ENCODE results near the gene TSKS.

TSKS gene

DNA sequence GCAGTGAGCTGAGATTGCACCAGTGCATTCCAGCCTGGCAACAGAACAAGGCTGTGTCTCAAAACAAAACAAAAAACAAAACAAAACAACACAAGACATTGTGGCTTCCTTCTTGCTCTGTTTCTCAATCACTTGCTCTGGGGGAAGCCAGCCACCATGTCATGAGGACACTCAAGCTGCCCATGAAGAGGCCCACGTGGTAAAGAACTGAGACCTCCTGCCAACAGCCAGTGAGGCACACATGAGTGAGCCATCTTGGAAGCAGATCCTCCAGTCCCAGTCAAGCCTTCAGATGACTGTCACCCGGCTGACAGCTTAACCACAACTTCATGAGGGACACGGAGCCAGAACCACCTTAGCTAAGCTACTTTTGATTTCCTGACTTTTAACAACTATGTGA, 47.0 kb downstream of the TSKS start:
- no peak for DNase-seq (ENCODE audit: low read depth)

DNA sequence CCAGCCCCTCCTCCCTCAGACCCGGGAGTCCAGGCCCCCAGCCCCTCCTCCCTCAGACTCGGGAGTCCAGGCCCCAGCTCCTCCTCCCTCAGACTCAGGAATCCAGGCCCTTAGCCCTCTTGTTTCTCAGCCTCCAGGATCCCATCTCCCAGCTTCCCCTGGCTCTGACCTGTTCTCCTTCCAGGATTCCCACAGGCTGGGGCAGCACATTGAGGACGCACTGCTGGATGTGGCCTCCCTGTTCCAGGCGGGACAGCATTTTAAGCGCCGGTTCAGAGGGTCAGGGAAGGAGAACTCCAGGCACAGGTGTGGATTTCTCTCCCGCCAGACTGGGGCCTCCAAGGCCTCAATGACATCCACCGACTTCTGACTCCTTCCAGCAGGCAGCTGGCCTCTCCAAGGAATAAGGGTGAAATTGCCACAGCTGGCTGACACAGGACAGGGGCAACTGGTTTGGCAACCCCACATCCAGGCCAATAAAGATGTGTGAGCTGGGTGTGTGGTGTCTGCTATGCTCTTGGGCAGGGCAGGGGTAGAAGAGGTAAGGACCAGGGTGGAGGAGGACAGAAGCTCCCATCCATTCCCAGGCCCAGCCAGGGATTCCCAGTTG, 49.8 kb downstream of the TSKS start:
- no peak for DNase-seq (ENCODE audit: low read depth)

DNA sequence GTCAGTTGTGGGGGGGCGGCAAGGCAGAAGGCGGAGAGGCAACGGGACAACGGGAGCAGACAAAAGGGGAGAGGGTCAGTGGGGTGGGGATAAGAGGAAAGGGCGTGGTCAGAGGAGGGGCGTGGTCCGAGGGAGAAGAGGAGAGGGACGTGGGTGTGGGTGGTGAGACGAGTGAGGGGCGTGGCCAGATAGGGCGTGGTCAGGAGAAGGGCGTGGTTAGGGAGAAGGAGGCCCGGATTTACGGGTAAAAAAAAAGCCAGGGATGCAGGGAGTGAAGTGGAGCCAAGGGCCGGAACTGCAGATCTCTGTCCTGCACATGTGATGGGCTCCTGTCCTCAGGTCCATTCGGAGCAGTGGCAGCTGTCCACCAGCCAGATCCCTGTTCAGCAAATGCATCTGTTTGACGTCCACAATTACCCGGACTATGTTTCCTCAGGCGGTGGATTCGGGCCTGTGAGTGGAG, 50.7 kb downstream of the TSKS start:
- DNase-seq (ENCODE audit: low read depth) = no peak

DNA sequence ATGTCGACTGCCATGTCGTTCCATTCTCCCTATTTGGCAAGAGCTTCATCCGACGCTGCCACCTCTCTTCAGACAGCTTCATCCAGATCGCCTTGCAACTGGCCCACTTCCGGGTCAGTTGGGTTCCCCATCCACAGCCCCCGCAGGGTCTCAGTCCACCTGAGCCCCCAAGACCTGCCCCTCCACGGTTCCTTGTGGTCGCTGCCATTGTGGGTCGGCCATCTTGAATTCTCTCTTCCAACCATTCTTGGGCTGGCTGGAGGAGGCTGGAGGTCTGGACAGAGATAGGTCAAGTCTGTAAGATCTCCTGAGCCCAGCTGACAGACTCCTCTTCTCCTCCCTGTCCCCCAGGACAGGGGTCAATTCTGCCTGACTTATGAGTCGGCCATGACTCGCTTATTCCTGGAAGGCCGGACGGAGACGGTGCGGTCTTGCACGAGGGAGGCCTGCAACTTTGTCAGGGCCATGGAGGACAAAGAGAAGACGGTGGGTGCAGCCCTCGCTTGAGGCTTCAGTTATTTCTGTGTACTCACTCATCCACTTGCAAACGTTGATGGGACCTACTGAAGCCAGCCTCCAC, 52.6 kb downstream of the TSKS start:
- no peak for DNase-seq (ENCODE audit: low read depth)

DNA sequence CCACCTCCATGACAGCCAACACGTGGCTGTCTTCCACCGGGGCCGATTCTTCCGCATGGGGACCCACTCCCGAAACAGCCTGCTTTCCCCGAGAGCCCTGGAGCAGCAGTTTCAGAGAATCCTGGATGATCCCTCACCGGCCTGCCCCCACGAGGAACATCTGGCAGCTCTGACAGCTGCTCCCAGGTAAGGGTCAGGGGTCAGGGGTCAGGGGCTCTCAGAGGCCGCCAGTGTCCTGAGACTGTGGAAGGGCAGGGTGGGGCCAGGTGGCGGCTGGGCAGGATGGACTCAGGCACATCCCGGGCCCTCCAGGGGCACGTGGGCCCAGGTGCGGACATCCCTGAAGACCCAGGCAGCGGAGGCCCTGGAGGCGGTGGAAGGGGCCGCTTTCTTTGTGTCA, 57.2 kb downstream of the TSKS start:
- DNase-seq (ENCODE audit: low read depth) = no peak

DNA sequence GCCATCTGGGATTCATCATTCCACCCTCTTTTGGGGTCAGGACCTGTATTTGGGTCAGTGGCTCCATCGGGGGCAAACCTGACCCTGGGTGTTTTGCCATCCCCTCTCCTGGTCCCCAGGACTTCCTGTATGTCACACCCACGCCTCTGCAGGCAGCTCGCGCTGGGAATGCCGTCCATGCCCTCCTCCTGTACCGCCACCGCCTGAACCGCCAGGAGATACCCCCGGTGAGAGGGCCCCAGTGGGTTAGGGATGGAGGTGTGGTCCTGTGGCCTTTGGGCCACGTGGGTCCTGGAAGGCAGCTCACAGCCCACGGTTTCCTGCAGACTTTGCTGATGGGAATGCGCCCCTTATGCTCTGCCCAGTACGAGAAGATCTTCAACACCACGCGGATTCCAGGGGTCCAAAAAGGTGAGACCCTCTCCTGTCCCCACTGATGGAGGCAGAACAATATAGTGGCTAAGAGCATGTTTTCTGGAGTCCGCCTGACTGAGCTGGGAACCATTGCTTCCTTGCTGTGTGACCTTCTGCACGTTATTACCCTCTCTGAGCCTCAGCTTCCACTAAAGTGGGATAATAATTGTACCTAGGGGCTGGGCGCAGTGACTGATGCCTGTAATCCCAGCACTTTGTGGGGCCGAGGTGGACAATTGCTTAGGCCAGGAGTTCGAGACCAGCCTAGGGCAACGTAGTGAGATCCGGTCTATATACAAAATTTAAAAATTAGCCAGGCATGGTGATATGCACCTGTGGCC, 58.0 kb downstream of the TSKS start:
- no peak for DNase-seq (ENCODE audit: low read depth)

DNA sequence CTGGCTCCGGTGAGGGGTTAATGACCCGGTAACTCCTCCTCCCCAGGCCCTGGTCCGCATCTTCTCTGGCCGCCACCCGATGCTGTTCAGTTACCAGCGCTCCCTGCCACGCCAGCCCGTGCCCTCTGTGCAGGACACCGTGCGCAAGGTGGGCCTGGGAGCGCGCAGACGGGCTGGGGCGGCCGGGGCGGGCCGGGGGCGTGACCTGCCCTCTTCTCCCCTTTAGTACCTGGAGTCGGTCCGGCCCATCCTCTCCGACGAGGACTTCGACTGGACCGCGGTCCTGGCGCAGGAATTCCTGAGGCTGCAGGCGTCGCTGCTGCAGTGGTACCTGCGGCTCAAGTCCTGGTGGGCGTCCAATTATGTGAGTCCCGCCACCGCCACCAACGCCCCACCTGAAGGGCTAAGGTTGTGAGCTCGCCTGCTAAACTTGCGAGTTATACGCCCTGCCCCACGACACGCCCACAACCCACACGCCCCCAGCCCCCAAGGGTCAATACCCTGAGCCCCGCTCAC, 61.8 kb downstream of the TSKS start:
- no peak for DNase-seq (ENCODE audit: low read depth)

DNA sequence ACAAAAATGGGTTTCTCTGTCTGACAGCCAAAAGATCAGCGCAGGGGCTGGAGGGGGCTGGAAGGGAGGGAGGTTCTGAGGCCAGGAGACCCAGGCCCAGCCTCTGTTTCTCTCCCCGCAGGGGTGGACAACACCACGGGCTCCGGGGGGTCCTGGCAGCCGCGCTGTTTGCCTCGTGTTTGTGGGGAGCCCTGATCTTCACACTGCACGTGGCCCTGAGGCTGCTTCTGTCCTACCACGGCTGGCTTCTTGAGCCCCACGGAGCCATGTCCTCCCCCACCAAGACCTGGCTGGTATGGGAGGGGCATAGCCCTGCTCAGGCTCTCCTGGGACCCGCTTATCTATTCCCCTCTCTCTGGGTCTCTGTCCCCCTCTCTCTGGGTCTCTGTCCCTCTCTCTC, 62.5 kb downstream of the TSKS start:
- DNase-seq (ENCODE audit: low read depth) = no peak

DNA sequence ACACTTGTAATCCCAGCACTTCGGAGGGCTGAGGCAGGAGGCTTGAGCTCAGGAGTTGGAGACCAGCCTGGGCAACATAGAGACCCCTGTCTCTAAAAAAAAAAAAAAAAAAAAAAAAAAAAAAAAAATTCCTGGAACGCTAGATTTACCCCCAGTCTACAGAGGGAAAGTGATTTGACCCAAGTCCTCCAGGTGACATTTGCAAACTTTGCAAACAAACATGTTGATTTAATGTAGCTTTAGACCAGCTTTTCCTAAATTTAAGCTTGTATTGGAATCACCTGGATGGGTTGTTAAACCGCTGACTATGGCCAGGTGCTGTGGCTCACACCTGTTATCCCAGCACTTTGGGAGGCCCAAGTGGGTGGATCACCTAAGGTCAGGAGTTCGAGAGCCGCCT, 63.7 kb downstream of the TSKS start:
- no peak for DNase-seq (ENCODE audit: low read depth)

DNA sequence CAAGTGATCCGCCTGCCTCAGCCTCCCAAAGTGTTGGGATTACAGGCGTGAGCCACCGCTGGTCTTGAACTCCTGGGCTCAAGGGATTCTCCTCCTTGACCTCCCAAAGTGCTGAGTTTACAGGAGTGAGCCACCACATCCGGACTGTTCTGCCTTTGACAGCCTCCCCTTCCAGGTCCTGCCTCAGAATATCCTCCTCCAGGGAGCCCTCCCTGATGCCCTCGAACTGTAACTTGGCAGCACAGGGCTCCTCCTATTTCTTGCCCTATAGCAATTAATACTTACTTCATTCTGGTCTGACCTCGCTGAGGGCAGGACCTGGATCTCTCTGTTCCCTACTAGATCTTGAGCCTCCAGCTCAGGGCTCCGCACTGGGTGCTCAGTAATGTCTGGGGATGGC, 66.2 kb downstream of the TSKS start:
- DNase-seq (ENCODE audit: low read depth) = no peak

DNA sequence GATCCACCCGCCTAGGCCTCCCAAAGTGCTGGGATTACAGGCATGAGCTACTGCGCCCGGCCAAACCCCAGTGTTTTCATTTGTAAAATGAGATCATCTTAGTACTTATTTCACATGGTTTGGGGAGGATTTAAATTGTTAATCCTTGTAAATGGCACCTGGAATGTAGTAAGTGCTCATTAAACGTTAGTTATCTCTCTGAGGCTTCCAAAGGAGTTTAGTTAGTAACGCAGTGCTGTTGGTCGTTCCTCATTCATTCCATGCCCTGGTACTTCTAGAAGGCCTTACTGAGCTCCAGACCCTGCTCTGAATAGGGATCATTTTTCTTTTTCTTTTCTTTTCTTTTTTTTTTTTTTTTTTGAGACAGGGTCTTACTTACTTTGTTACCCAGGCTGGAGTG, 67.0 kb downstream of the TSKS start:
- no peak for DNase-seq (ENCODE audit: low read depth)

DNA sequence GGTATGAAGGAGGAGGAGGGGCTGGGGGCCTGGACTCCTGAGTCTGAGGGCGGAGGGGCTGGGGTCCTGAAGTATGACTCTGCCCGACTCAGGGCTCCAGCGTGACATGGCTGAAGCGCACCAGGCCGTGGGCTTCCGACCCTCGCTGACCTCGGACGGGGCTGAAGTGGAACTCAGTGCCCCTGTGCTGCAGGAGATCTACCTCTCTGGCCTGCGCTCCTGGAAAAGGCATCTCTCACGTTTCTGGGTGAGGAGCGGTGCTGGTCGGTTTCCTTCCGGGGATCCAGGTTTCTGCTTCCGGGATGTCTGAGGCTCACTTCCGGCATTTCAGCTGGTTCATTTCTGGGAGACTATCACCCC, 71.0 kb downstream of the TSKS start:
- no peak for DNase-seq (ENCODE audit: low read depth)

DNA sequence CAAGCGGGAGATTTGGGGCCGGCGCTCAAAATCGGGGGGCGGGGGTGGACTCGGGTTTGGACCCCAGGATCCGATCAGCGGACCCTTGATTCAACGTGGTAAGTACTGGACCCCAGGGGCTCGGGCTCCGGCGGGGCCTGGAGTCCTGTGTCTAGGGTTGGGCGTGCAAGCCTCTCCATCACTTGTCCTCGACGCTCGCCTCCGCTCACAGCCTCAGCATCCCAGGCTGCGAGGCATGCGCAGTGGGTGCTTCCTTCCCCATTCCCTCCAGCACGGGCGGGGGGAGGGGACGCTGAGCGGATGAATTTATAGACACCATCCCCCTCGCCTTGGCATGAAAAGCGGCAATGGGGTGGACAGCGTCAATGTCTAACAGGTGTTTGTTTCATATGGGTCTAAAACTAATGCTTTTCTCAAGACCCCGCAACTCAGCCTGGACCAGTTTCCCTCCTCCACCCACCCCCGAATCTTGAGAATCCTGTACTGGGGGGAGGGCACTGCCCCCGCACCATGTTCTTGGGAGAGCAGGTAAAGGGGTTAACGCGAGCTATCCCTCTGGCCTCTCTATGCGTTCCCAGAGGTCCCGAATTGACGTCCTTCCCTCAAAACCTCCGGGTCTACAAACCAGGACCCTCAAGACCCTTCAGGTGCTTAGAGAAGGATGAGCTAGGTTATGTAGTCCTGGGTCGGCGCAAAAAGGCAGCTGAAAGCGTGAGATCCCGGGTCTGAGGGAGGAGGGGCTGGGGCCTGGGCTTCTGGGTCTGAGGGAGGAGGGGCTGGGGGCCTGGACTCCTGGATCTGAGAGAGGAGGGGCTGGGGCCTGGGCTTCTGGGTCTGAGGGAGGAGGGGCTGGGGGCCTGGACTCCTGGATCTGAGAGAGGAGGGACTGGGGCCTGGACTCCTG, 71.6 kb downstream of the TSKS start:
- DNase-seq (ENCODE audit: low read depth) = no peak

DNA sequence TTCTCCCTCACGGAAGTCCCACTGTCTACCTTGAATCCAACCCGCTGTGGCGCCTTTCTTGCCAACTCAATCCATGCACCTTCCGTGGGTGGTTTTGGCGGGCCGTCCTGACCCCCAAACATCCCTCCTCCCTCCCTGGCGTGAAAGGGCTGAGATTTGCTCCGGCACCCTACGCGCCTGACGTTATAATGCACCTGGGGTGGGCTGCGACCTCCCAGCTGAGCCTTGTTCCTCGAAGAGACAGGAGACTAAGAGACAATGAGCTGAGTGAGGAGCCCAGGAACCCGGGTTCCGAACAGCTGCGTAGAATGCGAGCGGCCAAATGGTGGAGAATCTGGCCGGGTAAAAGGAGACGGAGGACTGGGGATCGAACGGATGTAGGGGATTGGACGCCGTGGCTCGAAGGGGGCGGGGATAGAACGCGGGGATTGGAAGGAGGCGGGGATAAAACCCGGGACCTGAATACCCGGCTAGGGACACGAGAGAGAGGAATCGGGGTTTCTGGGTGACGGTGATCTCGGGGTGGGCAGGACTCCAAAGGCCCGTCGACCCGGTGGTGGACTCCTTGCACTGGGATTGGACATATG, 72.4 kb downstream of the TSKS start, which contains the start of gene CPT1C:
Gene CPT1C (plus strand): TSS at position 461 of the 587 bp plus-strand sequence. CDS start 1,137 bp downstream, outside the sequence.
- no peak for DNase-seq (ENCODE audit: low read depth)

DNA sequence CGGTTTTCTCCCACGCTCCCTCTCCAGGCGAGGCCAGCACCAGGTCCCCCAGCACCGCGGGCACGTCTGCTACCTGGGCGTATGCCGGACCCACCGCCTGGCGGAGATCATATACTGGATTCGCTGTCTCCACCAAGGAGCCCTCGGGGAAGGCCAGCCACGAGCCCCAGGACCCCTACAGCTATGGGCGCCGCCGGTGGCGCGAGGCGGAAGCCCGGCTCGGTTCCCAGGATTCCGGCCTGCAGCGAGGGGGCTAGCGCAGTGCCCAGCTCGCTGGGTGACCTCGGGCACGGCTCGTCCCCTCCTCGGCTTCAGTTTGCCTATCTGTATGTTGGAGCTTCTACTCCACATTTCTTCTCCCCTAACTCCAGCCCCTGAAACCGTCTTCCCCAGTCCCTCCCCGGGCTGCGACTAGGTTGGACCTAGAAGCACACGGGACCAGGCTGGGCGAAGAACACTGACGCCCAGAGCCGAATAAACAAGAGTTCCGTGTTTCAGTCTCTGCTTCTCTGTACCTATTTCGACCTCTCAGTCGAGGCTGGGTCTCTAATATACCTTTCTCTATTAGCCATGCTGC, 72.9 kb downstream of the TSKS start:
- DNase-seq (ENCODE audit: low read depth) = no peak
